GM12878 (cell line): ENCODE results near the gene ELL2. TPM values are rescaled to one million over a fixed set of nuclear protein-coding genes. Genes with fewer than 3 reads are reported as not detected.

Experiments used
- ATAC-seq: fragments of 200-7000 bp; cut with Tn5 transposase; 3 replicates; pipeline ENCODE4 v1.9.1; 2020; ENCODE audit warnings: mild to moderate bottlenecking, moderate library complexity
- BruUV-seq: library from RNA; stranded (reverse); fragments of 400-500 nt; replicated peaks from 2 replicates; lab custom pipeline; 2021; lab: Mats Ljungman, UMichigan
- CTCF ChIA-PET: fragments of 300-600 bp; sonication (Branson Sonifier 250); formaldehyde crosslinking; extraction: SDS; loops from one replicate; lab custom pipeline; 2021; ENCODE audit warnings: inconsistent platforms; lab: Yijun Ruan, JAX
- POLR2A ChIA-PET: fragments of 350-600 bp; formaldehyde crosslinking; extraction: SDS; loops from one replicate; lab custom pipeline; 2021; ENCODE audit warnings: inconsistent platforms; lab: Charles Lee
- RAD21 ChIA-PET: fragments of 300-600 bp; sonication (Branson Sonifier 250); formaldehyde crosslinking; loops from one replicate; lab custom pipeline; 2023; ENCODE audit warnings: antibody characterized with exemption; ENCODE audit not compliant: unreplicated experiment; lab: Charles Lee
- SMC1A ChIA-PET: fragments of 300-600 bp; sonication (Branson Sonifier 250); formaldehyde crosslinking; loops from one replicate; lab custom pipeline; 2023; ENCODE audit not compliant: unreplicated experiment, uncharacterized antibody; lab: Charles Lee
- DNase-seq: peaks from one replicate; pipeline ENCODE4 v3.0.0-alpha.2; 2011; ENCODE audit warnings: low read depth, low spot score
- FAIRE-seq: peaks from 3 replicates; lab custom pipeline; 2011; peaks lifted over from hg19 to GRCh38; lab: Jason Lieb, UNC
- H2AFZ ChIP-seq: 2 replicates; pipeline ENCODE4 v1.6.0; 2011; ENCODE audit warnings: low read depth, low read length, control low read depth; ENCODE audit not compliant: control insufficient read depth
- H3K27ac ChIP-seq: 2 replicates; pipeline ENCODE4 v1.5.1; 2011; ENCODE audit warnings: control low read depth; ENCODE audit not compliant: control insufficient read depth, insufficient read depth
- H3K27me3 ChIP-seq, 2 experiments: replicated peaks in 1 of 2; 2 replicates each; pipeline versions ENCODE4 v1.6.0 to v1.6.1; 2011; ENCODE audit warnings: low read length in 1 of 2; ENCODE audit not compliant: control insufficient read depth in 2 of 2, insufficient read depth in 2 of 2
- H3K36me3 ChIP-seq, 2 experiments: 2 replicates each; pipeline ENCODE4 v1.5.1; 2011; ENCODE audit warnings: low read length in 1 of 2; ENCODE audit not compliant: control insufficient read depth in 2 of 2, insufficient read depth in 2 of 2
- H3K4me1 ChIP-seq: 2 replicates; pipeline ENCODE4 v1.6.1; 2011; ENCODE audit warnings: mild to moderate bottlenecking, low read length, moderate library complexity, mixed read lengths; ENCODE audit not compliant: control insufficient read depth, insufficient read depth
- H3K4me2 ChIP-seq: 2 replicates; pipeline ENCODE4 v1.6.0; 2011; ENCODE audit warnings: control low read depth; ENCODE audit not compliant: control insufficient read depth, insufficient read depth
- H3K4me3 ChIP-seq: fragments of 200-600 bp; sonication (generic); 2 replicates; pipeline ENCODE4 v1.5.1; 2016
- H3K79me2 ChIP-seq: 2 replicates; pipeline ENCODE4 v1.6.0; 2011; ENCODE audit warnings: low read length; ENCODE audit not compliant: control insufficient read depth, insufficient read depth
- H3K9ac ChIP-seq: 2 replicates; pipeline ENCODE4 v1.8.0; 2011; ENCODE audit warnings: low read length, control low read depth, mixed read lengths; ENCODE audit not compliant: control insufficient read depth, insufficient read depth
- H3K9me3 ChIP-seq: replicated peaks from 3 replicates; pipeline ENCODE4 v1.5.1; 2011; ENCODE audit warnings: mild to moderate bottlenecking, low read length; ENCODE audit not compliant: control insufficient read depth, insufficient read depth
- H4K20me1 ChIP-seq: 2 replicates; pipeline ENCODE4 v1.6.0; 2011; ENCODE audit not compliant: control insufficient read depth, insufficient read depth
- BHLHE40 ChIP-seq, 2 experiments: fragments of 450-650 bp in 1 of 2; IDR thresholded peaks; 2 replicates each; pipeline ENCODE4 v1.6.1; 2011 to 2017; ENCODE audit warnings: low read depth in 2 of 2, borderline replicate concordance in 1 of 2, improper control_type of control experiment in 1 of 2, low read length in 1 of 2, mild to moderate bottlenecking in 1 of 2
- CHD1 ChIP-seq: IDR thresholded peaks from 2 replicates; pipeline ENCODE4 v1.6.1; 2012; ENCODE audit warnings: low read depth, low read length, improper control_type of control experiment
- EP300 ChIP-seq, 2 experiments: fragments of 150-350 bp in 1 of 2; IDR thresholded peaks; 2 replicates each; pipeline ENCODE4 v1.6.1; 2011 to 2012; ENCODE audit warnings: low read depth in 2 of 2, low read length in 2 of 2, borderline replicate concordance in 1 of 2, improper control_type of control experiment in 1 of 2, inconsistent platforms in 1 of 2; ENCODE audit not compliant: control insufficient read depth in 1 of 2
- JUND ChIP-seq: IDR thresholded peaks from 2 replicates; pipeline ENCODE4 v1.6.1; 2012; ENCODE audit warnings: low read depth, mild to moderate bottlenecking, low read length, improper control_type of control experiment, moderate library complexity
- NR2F1 ChIP-seq: fragments of 450-650 bp; conservative IDR thresholded peaks from 2 replicates; pipeline ENCODE4 v1.6.1; 2017; ENCODE audit warnings: mild to moderate bottlenecking
- PML ChIP-seq: IDR thresholded peaks from 2 replicates; pipeline ENCODE4 v1.6.1; 2012; ENCODE audit warnings: low read length, inconsistent platforms
- SRF ChIP-seq, 2 experiments: IDR thresholded peaks; 2 replicates each; pipeline ENCODE4 v1.6.1; 2011; ENCODE audit warnings: low read depth in 2 of 2, low read length in 2 of 2, mild to moderate bottlenecking in 1 of 2, moderate library complexity in 1 of 2
- ZBTB40 ChIP-seq: fragments of 450-650 bp; IDR thresholded peaks from 2 replicates; pipeline ENCODE4 v1.6.1; 2016; ENCODE audit warnings: mild to moderate bottlenecking, moderate library complexity, borderline replicate concordance
- ZNF24 ChIP-seq: fragments of 450-650 bp; IDR thresholded peaks from 2 replicates; pipeline ENCODE4 v1.6.1; 2017; ENCODE audit warnings: antibody characterized with exemption, mild to moderate bottlenecking
- WGBS: methylation state at CpG from one replicate; pipeline ENCODE4 v1.1.6; 2016; ENCODE audit warnings: low lambda C conversion rate; ENCODE audit not compliant: insufficient replicate concordance, insufficient coverage; ENCODE audit errors: missing lambda C conversion rate; 5-methylcytosine and 5-hydroxymethylcytosine counted together
- in situ Hi-C: fragments of 300-500 bp; cut with MboI; formaldehyde crosslinking; loops from 9 replicates; pipeline ENCODE4 v1.14.3; 2018; ENCODE audit warnings: mixed read lengths
- intact Hi-C: fragments of 100-400 bp; cut with micrococcal nuclease; formaldehyde crosslinking; loops from one replicate; pipeline ENCODE4 v1.14.2; 2022; ENCODE audit not compliant: unreplicated experiment
- polyA plus RNA-seq, 11 experiments: library from polyadenylated mRNA; depleted of rRNA in 4 of 11; unstranded in 6 of 11; stranded (reverse) in 5 of 11; fragments of >200 nt; fragmentation: Nextera tagmentation in 4 of 11; fragmentation: Illumina TruSeq in 1 of 11; extraction: Ambion mirVana in 4 of 11; extraction: Trizol in 1 of 11; gene quantifications; 1 replicate in 1 of 11; 2 replicates in 10 of 11; pipeline versions ENCODE4 v1.2.1 to v1.2.3, GENCODE V29; 2011 to 2016; ENCODE audit warnings: inconsistent platforms in 2 of 11, missing spikeins in 2 of 11, low read depth in 1 of 11
- total RNA-seq, 4 experiments: library from RNA; depleted of rRNA in 3 of 4; stranded (reverse); fragments of >200 nt in 3 of 4; fragmentation: Illumina TruSeq in 1 of 4; extraction: Trizol in 1 of 4; gene quantifications; 2 replicates each; pipeline versions ENCODE4 v1.2.1 to v1.2.3, GENCODE V29; 2013 to 2021
- TF ChIP-seq, protein P1 (sequence below): IDR thresholded peaks from 2 replicates; pipeline ENCODE4 v1.6.1; 2011; ENCODE audit warnings: mild to moderate bottlenecking, low read depth, low read length, moderate library complexity; ENCODE audit not compliant: insufficient replicate concordance
- TF ChIP-seq, protein P2 (sequence below): IDR thresholded peaks from 2 replicates; pipeline ENCODE4 v1.6.1; 2012; ENCODE audit warnings: improper control_type of control experiment, low read depth, low read length; ENCODE audit not compliant: insufficient replicate concordance

The ELL2 gene
- total and polyA plus RNA-seq, 10 of the 15 experiments (the other 5 are each of a cell fraction or from before 2014, with no cell fraction given): 24.2 to 91.4 (median 57.4) TPM

- CTCF ChIA-PET: interaction anchor here (0.8 to 20.1 kb wide), 19 partner anchors 9 to 744 kb away, joined by 3 to 360 read pairs (median 4); no protein-coding TSS in a partner anchor
- Histone ChIP-seq H2AFZ (peak overlapping the region; percentile 81), H3K36me3 (no peaks in the 10 kb centered on the region), H3K4me1 (peaks cover 22% of the 10 kb centered on the region), H3K79me2 (no peaks in the 10 kb centered on the region), H3K9me3 (no peaks in the 10 kb centered on the region; the same call in 2 of the 3 replicates), H3K9ac (no peak overlapping the region), H3K27me3 (no peaks in the 10 kb centered on the region), H3K27ac (no peak overlapping the region), H3K4me2 (peak overlapping the region; percentile 79), H4K20me1 (no peaks in the 10 kb centered on the region), H3K4me3 (peak overlapping the region; percentile 27; the same call in 1 of the 2 replicates)
- SMC1A ChIA-PET: interaction anchor here (0.5 to 18.3 kb wide), 26 partner anchors 8 to 477 kb away, joined by 3 to 289 read pairs (median 4); no protein-coding TSS in a partner anchor
- no TSS peak for BruUV-seq
- intact Hi-C loops: no loop called here
- in situ Hi-C loops: loop anchor here (5.0 kb wide), 1 partner anchor 96 kb away; no protein-coding TSS in a partner anchor
- RAD21 ChIA-PET: interaction anchor here (0.7 to 13.6 kb wide), 12 partner anchors 8 to 741 kb away, joined by 3 to 182 read pairs (median 6); no protein-coding TSS in a partner anchor
- POLR2A ChIA-PET: interaction anchor here (1.2 to 3.3 kb wide), 3 partner anchors 9 to 87 kb away, joined by 3 to 13 read pairs (median 5); no protein-coding TSS in a partner anchor
- FAIRE-seq: no peak
- no peak for DNase-seq
- 12% methylated on average over 14 of the region's 14 CpGs for WGBS
- no peak for ATAC-seq
- TF ChIP-seq, protein P1, sequence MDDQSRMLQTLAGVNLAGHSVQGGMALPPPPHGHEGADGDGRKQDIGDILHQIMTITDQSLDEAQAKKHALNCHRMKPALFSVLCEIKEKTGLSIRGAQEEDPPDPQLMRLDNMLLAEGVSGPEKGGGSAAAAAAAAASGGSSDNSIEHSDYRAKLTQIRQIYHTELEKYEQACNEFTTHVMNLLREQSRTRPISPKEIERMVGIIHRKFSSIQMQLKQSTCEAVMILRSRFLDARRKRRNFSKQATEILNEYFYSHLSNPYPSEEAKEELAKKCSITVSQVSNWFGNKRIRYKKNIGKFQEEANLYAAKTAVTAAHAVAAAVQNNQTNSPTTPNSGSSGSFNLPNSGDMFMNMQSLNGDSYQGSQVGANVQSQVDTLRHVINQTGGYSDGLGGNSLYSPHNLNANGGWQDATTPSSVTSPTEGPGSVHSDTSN: no peak
- TF ChIP-seq BHLHE40 (IDR thresholded peaks at IDR 0.05; ENCODE audit: borderline replicate concordance in 1 of 2, low read depth in 2 of 2, low read length in 1 of 2): no peak
- TF ChIP-seq JUND: no peak
- no peak for TF ChIP-seq PML
- TF ChIP-seq CHD1: no peak
- TF ChIP-seq, protein P2, sequence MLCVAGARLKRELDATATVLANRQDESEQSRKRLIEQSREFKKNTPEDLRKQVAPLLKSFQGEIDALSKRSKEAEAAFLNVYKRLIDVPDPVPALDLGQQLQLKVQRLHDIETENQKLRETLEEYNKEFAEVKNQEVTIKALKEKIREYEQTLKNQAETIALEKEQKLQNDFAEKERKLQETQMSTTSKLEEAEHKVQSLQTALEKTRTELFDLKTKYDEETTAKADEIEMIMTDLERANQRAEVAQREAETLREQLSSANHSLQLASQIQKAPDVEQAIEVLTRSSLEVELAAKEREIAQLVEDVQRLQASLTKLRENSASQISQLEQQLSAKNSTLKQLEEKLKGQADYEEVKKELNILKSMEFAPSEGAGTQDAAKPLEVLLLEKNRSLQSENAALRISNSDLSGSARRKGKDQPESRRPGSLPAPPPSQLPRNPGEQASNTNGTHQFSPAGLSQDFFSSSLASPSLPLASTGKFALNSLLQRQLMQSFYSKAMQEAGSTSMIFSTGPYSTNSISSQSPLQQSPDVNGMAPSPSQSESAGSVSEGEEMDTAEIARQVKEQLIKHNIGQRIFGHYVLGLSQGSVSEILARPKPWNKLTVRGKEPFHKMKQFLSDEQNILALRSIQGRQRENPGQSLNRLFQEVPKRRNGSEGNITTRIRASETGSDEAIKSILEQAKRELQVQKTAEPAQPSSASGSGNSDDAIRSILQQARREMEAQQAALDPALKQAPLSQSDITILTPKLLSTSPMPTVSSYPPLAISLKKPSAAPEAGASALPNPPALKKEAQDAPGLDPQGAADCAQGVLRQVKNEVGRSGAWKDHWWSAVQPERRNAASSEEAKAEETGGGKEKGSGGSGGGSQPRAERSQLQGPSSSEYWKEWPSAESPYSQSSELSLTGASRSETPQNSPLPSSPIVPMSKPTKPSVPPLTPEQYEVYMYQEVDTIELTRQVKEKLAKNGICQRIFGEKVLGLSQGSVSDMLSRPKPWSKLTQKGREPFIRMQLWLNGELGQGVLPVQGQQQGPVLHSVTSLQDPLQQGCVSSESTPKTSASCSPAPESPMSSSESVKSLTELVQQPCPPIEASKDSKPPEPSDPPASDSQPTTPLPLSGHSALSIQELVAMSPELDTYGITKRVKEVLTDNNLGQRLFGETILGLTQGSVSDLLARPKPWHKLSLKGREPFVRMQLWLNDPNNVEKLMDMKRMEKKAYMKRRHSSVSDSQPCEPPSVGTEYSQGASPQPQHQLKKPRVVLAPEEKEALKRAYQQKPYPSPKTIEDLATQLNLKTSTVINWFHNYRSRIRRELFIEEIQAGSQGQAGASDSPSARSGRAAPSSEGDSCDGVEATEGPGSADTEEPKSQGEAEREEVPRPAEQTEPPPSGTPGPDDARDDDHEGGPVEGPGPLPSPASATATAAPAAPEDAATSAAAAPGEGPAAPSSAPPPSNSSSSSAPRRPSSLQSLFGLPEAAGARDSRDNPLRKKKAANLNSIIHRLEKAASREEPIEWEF: no peak
- no peak for TF ChIP-seq SRF (IDR thresholded peaks at IDR 0.05; ENCODE audit: low read depth in 2 of 2, low read length in 2 of 2)
- no peak for TF ChIP-seq ZBTB40
- TF ChIP-seq ZNF24: no peak
- no peak for TF ChIP-seq NR2F1
- TF ChIP-seq EP300 (IDR thresholded peaks at IDR 0.05; ENCODE audit: borderline replicate concordance in 1 of 2, control insufficient read depth in 1 of 2, low read depth in 2 of 2, low read length in 2 of 2): no peak
These were observed 100.3 kb downstream of the ELL2 start for GRCh38 chr5:95861221-95861863.
